Endothelial cell of umbilical vein (primary cell): ENCODE results near the gene PCDH9. TPM values are rescaled to one million over a fixed set of nuclear protein-coding genes. Genes with fewer than 3 reads are reported as not detected.

ENCODE experiments used
- BruUV-seq: library from RNA; stranded (reverse); fragments of 400-500 nt; replicated peaks from 2 replicates; lab custom pipeline; 2021; lab: Mats Ljungman, UMichigan
- CTCF ChIA-PET: fragments of 300-600, 350-600 bp; sonication (Branson Sonifier 250); formaldehyde crosslinking; loops from one replicate; lab custom pipeline; 2021; ENCODE audit warnings: antibody characterized with exemption, inconsistent platforms; lab: Charles Lee
- POLR2A ChIA-PET: fragments of 300-600, 350-600 bp; sonication (Branson Sonifier 250); formaldehyde crosslinking; loops from one replicate; lab custom pipeline; 2021; ENCODE audit warnings: antibody characterized with exemption, inconsistent platforms; lab: Charles Lee
- DNase-seq: peaks from one replicate; pipeline ENCODE4 v3.0.0-alpha.2; 2011; ENCODE audit warnings: low read depth, low spot score
- FAIRE-seq: peaks from 2 replicates; lab custom pipeline; 2011; peaks lifted over from hg19 to GRCh38; lab: Jason Lieb, UNC
- H2AFZ ChIP-seq: 2 replicates; pipeline ENCODE4 v1.6.0; 2012; ENCODE audit warnings: low read depth, low read length, control low read depth, inconsistent platforms
- H3K27ac ChIP-seq: 2 replicates; pipeline ENCODE4 v1.5.1; 2011; ENCODE audit warnings: low read depth, mild to moderate bottlenecking, control low read depth, low read length, moderate library complexity; ENCODE audit not compliant: insufficient read depth
- H3K27me3 ChIP-seq, 2 experiments: 2 replicates each; pipeline versions ENCODE4 v1.6.0 to v1.6.1; 2011; ENCODE audit warnings: low read length in 2 of 2, mixed read lengths in 1 of 2; ENCODE audit not compliant: control insufficient read depth in 2 of 2, insufficient read depth in 2 of 2
- H3K36me3 ChIP-seq, 2 experiments: 2 replicates in 1 of 2; 3 replicates in 1 of 2; pipeline ENCODE4 v1.5.1; 2011; ENCODE audit warnings: low read length in 2 of 2, mild to moderate bottlenecking in 1 of 2, moderate library complexity in 1 of 2; ENCODE audit not compliant: control insufficient read depth in 2 of 2, insufficient read depth in 2 of 2; ENCODE audit errors: extremely low read depth in 1 of 2
- H3K4me1 ChIP-seq: 3 replicates; pipeline ENCODE4 v1.5.1; 2011; ENCODE audit warnings: mild to moderate bottlenecking, low read length; ENCODE audit not compliant: control insufficient read depth, insufficient read depth; ENCODE audit errors: extremely low read depth
- H3K4me2 ChIP-seq: 2 replicates; pipeline ENCODE4 v1.6.1; 2011; ENCODE audit warnings: low read length, control low read depth, mixed read lengths; ENCODE audit not compliant: insufficient read depth
- H3K4me3 ChIP-seq, 3 experiments: fragments of 200-600 bp in 1 of 3; sonication (generic), shearing (Covaris generic) in 1 of 3; replicated peaks in 1 of 3; 2 replicates each; pipeline ENCODE4 v1.5.1; 2011 to 2016; ENCODE audit warnings: control low read depth in 3 of 3, low read length in 3 of 3, mild to moderate bottlenecking in 2 of 3, inconsistent platforms in 1 of 3, low read depth in 1 of 3, moderate library complexity in 1 of 3; ENCODE audit not compliant: insufficient read depth in 1 of 3
- H3K79me2 ChIP-seq: 2 replicates; pipeline ENCODE4 v1.6.0; 2012; ENCODE audit warnings: low read length, inconsistent platforms; ENCODE audit not compliant: control insufficient read depth, insufficient read depth
- H3K9ac ChIP-seq: replicated peaks from 2 replicates; pipeline ENCODE3; 2011; ENCODE audit warnings: low read length, control low read depth; ENCODE audit not compliant: insufficient read depth; ENCODE audit errors: extremely low read depth
- H3K9me1 ChIP-seq: replicated peaks from 3 replicates; pipeline ENCODE4 v1.6.0; 2011; ENCODE audit warnings: mild to moderate bottlenecking, low read length; ENCODE audit not compliant: control insufficient read depth, insufficient read depth; ENCODE audit errors: extremely low read depth
- H3K9me3 ChIP-seq: replicated peaks from 2 replicates; pipeline ENCODE4 v1.5.1; 2012; ENCODE audit warnings: low read length, inconsistent platforms; ENCODE audit not compliant: control insufficient read depth, insufficient read depth
- H4K20me1 ChIP-seq: replicated peaks from 2 replicates; pipeline ENCODE3; 2011; ENCODE audit warnings: mild to moderate bottlenecking, low read length; ENCODE audit not compliant: control insufficient read depth, insufficient read depth; ENCODE audit errors: extremely low read depth
- EZH2 ChIP-seq: IDR thresholded peaks from 2 replicates; pipeline ENCODE4 v1.6.1; 2012; ENCODE audit warnings: borderline replicate concordance, low read depth, mild to moderate bottlenecking, moderate library complexity, low read length, inconsistent platforms; ENCODE audit not compliant: severe bottlenecking
- MYC ChIP-seq: IDR thresholded peaks from one replicate; pipeline ENCODE4 v1.6.1; 2011; ENCODE audit warnings: mild to moderate bottlenecking, low read depth, low read length
- POLR2A ChIP-seq: IDR thresholded peaks from 2 replicates; pipeline ENCODE4 v1.6.1; 2012; ENCODE audit warnings: low read depth, mild to moderate bottlenecking, control low read depth, low read length
- POLR2AphosphoS5 ChIP-seq: IDR thresholded peaks from 2 replicates; pipeline ENCODE4 v1.6.1; 2012; ENCODE audit warnings: low read depth, mild to moderate bottlenecking, control low read depth, low read length, moderate library complexity; ENCODE audit not compliant: insufficient read depth
- dilution Hi-C: fragments of 300-500 bp; cut with MboI; formaldehyde crosslinking; loops from one replicate; pipeline ENCODE4 v1.15.0; 2019; ENCODE audit warnings: low sequenced_read_pairs; ENCODE audit not compliant: extremely low pct_ligation_motif_present
- intact Hi-C: fragments of 100-400 bp; cut with micrococcal nuclease; formaldehyde crosslinking; loops from one replicate; pipeline ENCODE4 v1.10.0; 2022
- polyA plus RNA-seq, 4 experiments: library from polyadenylated mRNA; depleted of rRNA in 3 of 4; stranded (reverse) in 3 of 4; unstranded in 1 of 4; fragments of >200 nt; gene quantifications; 2 replicates each; pipeline versions ENCODE4 v1.2.1 to v1.2.3, GENCODE V29; 2011 to 2012; ENCODE audit warnings: missing spikeins in 1 of 4
- total RNA-seq: library from RNA; stranded (reverse); gene quantifications from 2 replicates; pipeline ENCODE4 v1.2.3, GENCODE V29; 2021
- TF ChIP-seq, protein P1 (sequence below), 2 donors: IDR thresholded peaks; 1 replicate in 1 of 2; 2 replicates in 1 of 2; pipeline ENCODE4 v1.5.1; 2011; ENCODE audit warnings: low read length in 2 of 2, mild to moderate bottlenecking in 2 of 2, moderate library complexity in 2 of 2, control low read depth in 1 of 2, inconsistent platforms in 1 of 2, low read depth in 1 of 2; ENCODE audit not compliant: insufficient read depth in 1 of 2; ENCODE audit errors: extremely low read depth in 1 of 2

PCDH9 gene
- total and polyA plus RNA-seq, 2 donors (not counting 3 experiments of a cell fraction or from before 2014, with no cell fraction given), result 1.1 to 5.2 TPM

DNA sequence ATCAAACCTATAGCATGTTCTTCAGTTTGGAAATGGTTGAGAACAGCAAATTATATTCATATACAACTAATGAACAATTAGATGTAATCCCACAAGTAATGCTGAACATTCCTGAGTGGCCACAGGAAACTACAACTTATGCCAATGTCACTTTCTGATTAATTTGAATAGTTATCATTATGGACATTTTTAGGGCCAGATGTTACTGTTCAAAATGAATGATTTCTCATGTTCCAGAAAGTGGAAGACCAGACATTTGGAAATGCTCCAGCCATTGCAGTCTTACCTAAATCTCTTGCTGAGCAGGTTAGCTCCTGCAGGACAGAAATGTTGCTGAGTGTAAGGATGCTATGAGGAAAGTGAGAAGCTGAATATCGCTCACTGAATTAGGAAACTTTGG, 819.8 kb downstream of the PCDH9 start:
- ChIA-PET POLR2A (no interaction called here), CTCF (interaction anchor here (0.6 to 1.5 kb wide), 3 partner anchors 18 to 865 kb away, joined by 3 to 4 read pairs (median 3); no protein-coding TSS in a partner anchor)
- DNase-seq (no peak), FAIRE-seq (no peak)
- H3K27ac ChIP-seq, result no peak overlapping the region
- H3K36me3 ChIP-seq, result no peaks in the 10 kb centered on the region
- TF ChIP-seq POLR2A (no peak), POLR2AphosphoS5 (no peak)
- TF ChIP-seq, protein P1, sequence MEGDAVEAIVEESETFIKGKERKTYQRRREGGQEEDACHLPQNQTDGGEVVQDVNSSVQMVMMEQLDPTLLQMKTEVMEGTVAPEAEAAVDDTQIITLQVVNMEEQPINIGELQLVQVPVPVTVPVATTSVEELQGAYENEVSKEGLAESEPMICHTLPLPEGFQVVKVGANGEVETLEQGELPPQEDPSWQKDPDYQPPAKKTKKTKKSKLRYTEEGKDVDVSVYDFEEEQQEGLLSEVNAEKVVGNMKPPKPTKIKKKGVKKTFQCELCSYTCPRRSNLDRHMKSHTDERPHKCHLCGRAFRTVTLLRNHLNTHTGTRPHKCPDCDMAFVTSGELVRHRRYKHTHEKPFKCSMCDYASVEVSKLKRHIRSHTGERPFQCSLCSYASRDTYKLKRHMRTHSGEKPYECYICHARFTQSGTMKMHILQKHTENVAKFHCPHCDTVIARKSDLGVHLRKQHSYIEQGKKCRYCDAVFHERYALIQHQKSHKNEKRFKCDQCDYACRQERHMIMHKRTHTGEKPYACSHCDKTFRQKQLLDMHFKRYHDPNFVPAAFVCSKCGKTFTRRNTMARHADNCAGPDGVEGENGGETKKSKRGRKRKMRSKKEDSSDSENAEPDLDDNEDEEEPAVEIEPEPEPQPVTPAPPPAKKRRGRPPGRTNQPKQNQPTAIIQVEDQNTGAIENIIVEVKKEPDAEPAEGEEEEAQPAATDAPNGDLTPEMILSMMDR (IDR thresholded peaks at IDR 0.05; ENCODE audit: extremely low read depth in 1 of 2, insufficient read depth in 1 of 2, low read depth in 1 of 2, low read length in 2 of 2), result no peak
- H4K20me1 ChIP-seq, result no peaks in the 10 kb centered on the region
- no peaks in the 10 kb centered on the region for H3K79me2 ChIP-seq
- no peak overlapping the region for H3K9ac ChIP-seq
- no peaks in the 10 kb centered on the region for H3K4me1 ChIP-seq
- intact Hi-C loops, result no loop called here
- H3K9me1 ChIP-seq, result no peaks in the 10 kb centered on the region
- H3K9me3 ChIP-seq, result no peaks in the 10 kb centered on the region
- H3K4me2 ChIP-seq, result no peak overlapping the region
- H3K4me3 ChIP-seq, result no peak overlapping the region
- H3K27me3 ChIP-seq, result no peaks in the 10 kb centered on the region
- no peak overlapping the region for H2AFZ ChIP-seq
- dilution Hi-C loops, result no loop called here
- BruUV-seq, result no TSS peak

GRCh38 chr13:66409542-66409941, 820.6 kb downstream of the PCDH9 start:
- BruUV-seq, result no TSS peak
- DNase-seq, result no peak
- CTCF ChIA-PET, result interaction anchor here (1.5 kb wide), 1 partner anchor 815 kb away, joined by 4 read pairs; no protein-coding TSS in a partner anchor
- no peaks in the 10 kb centered on the region for H3K9me3 ChIP-seq
- no peak overlapping the region for H2AFZ ChIP-seq
- FAIRE-seq, result no peak
- POLR2A ChIA-PET, result no interaction called here
- TF ChIP-seq POLR2AphosphoS5 (no peak), POLR2A (no peak), MYC (no peak), EZH2 (no peak)
- intact Hi-C loops, result no loop called here
- H4K20me1 ChIP-seq, result no peaks in the 10 kb centered on the region
- H3K4me1 ChIP-seq, result no peaks in the 10 kb centered on the region
- no peaks in the 10 kb centered on the region for H3K27me3 ChIP-seq
- no peaks in the 10 kb centered on the region for H3K79me2 ChIP-seq
- no peak overlapping the region for H3K9ac ChIP-seq
- H3K9me1 ChIP-seq, result no peaks in the 10 kb centered on the region
- no peak overlapping the region for H3K4me3 ChIP-seq
- dilution Hi-C loops, result no loop called here
- H3K36me3 ChIP-seq, result no peaks in the 10 kb centered on the region
- H3K4me2 ChIP-seq, result no peak overlapping the region
- no peak overlapping the region for H3K27ac ChIP-seq
